Myometrial cell (primary cell): ENCODE measurements around the gene DRD1. TPM values are rescaled to one million over a fixed set of nuclear protein-coding genes. Genes with fewer than 3 reads are reported as not detected.

ENCODE experiments used
- total RNA-seq: library from RNA; depleted of rRNA; stranded (reverse); fragments of >200 nt; gene quantifications from 2 replicates; pipeline ENCODE4 v1.2.3, GENCODE V29; 2015

Gene DRD1
- total RNA-seq, result not detected in 2 replicates

GRCh38 chr5:175444060-175444904 is at the start of gene DRD1:
TSS of gene DRD1 (minus strand) at chr5:175444182. CDS start at chr5:175443099, 1,083 bp downstream.

GRCh38 chr5:175478384-175479124 is 34.6 kb upstream of the DRD1 start, which contains the start of gene SFXN1:
TSS of gene SFXN1 (plus strand) at chr5:175478560. CDS start at chr5:175492104, 13,544 bp downstream.

Other genes starting within 250 kb of the DRD1 start
- gene SFXN1, start 34.4 kb upstream of the DRD1 start, total RNA-seq, result 83.0 and 84.9 TPM in 2 replicates
- not detected in 2 replicates for gene HRH2, start 213.9 kb upstream of the DRD1 start, total RNA-seq